H1 (cell line): ENCODE results near the gene AHCY.

Source experiments
- BACH1 ChIP-seq: IDR thresholded peaks from 2 replicates; pipeline ENCODE4 v1.6.1; 2012; ENCODE audit warnings: low read length, improper control_type of control experiment
- CTBP2 ChIP-seq: IDR thresholded peaks from 2 replicates; pipeline ENCODE4 v1.7.0; 2011; ENCODE audit warnings: borderline replicate concordance, mild to moderate bottlenecking, moderate library complexity, mixed read lengths, low read length; ENCODE audit not compliant: insufficient read depth, insufficient read length
- EP300 ChIP-seq, 2 experiments: IDR thresholded peaks; 1 replicate in 1 of 2; 2 replicates in 1 of 2; pipeline ENCODE4 v1.6.1; 2011 to 2012; ENCODE audit warnings: low read depth in 2 of 2, low read length in 2 of 2, mild to moderate bottlenecking in 2 of 2, borderline replicate concordance in 1 of 2, inconsistent platforms in 1 of 2, moderate library complexity in 1 of 2
- FOSL1 ChIP-seq: IDR thresholded peaks from 2 replicates; pipeline ENCODE4 v1.6.1; 2011; ENCODE audit warnings: mild to moderate bottlenecking, low read depth, low read length, moderate library complexity; ENCODE audit not compliant: insufficient read depth
- POLR2A ChIP-seq, 2 experiments: IDR thresholded peaks; 1 replicate in 1 of 2; 2 replicates in 1 of 2; pipeline ENCODE4 v1.6.1; 2011; ENCODE audit warnings: low read depth in 2 of 2, low read length in 2 of 2, mild to moderate bottlenecking in 2 of 2; ENCODE audit errors: control extremely low read depth in 1 of 2
- POU5F1 ChIP-seq: IDR thresholded peaks from 2 replicates; pipeline ENCODE4 v1.6.1; 2011; ENCODE audit warnings: low read depth, mild to moderate bottlenecking, low read length, moderate library complexity
- RFX5 ChIP-seq: IDR thresholded peaks from 2 replicates; pipeline ENCODE4 v1.6.1; 2011; ENCODE audit warnings: low read depth, low read length, improper control_type of control experiment, borderline replicate concordance
- SIX5 ChIP-seq: IDR thresholded peaks from 2 replicates; pipeline ENCODE4 v1.6.1; 2011; ENCODE audit warnings: mild to moderate bottlenecking, low read depth, low read length
- TF ChIP-seq, protein P1 (sequence below), 3 experiments: IDR thresholded peaks; 1 replicate in 2 of 3; 2 replicates in 1 of 3; pipeline versions ENCODE4 v1.5.1 to v1.6.1; 2011; ENCODE audit warnings: low read length in 3 of 3, mild to moderate bottlenecking in 3 of 3, inconsistent platforms in 2 of 3, low read depth in 1 of 3, moderate library complexity in 1 of 3; ENCODE audit not compliant: insufficient read depth in 1 of 3; ENCODE audit errors: control extremely low read depth in 1 of 3

GRCh38 chr20:34271956-34272355 is 31.2 kb downstream of the AHCY start:
- TF ChIP-seq RFX5 (no peak), FOSL1 (no peak), POLR2A (IDR thresholded peaks at IDR 0.05; ENCODE audit: control extremely low read depth in 1 of 2, low read depth in 2 of 2, low read length in 2 of 2) (no peak), EP300 (IDR thresholded peaks at IDR 0.05; ENCODE audit: borderline replicate concordance in 1 of 2, low read depth in 2 of 2, low read length in 2 of 2) (no peak), POU5F1 (no peak), BACH1 (no peak), SIX5 (no peak), CTBP2 (no peak)
- TF ChIP-seq, protein P1, sequence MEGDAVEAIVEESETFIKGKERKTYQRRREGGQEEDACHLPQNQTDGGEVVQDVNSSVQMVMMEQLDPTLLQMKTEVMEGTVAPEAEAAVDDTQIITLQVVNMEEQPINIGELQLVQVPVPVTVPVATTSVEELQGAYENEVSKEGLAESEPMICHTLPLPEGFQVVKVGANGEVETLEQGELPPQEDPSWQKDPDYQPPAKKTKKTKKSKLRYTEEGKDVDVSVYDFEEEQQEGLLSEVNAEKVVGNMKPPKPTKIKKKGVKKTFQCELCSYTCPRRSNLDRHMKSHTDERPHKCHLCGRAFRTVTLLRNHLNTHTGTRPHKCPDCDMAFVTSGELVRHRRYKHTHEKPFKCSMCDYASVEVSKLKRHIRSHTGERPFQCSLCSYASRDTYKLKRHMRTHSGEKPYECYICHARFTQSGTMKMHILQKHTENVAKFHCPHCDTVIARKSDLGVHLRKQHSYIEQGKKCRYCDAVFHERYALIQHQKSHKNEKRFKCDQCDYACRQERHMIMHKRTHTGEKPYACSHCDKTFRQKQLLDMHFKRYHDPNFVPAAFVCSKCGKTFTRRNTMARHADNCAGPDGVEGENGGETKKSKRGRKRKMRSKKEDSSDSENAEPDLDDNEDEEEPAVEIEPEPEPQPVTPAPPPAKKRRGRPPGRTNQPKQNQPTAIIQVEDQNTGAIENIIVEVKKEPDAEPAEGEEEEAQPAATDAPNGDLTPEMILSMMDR (IDR thresholded peaks at IDR 0.05; ENCODE audit: control extremely low read depth in 1 of 3, insufficient read depth in 1 of 3, low read depth in 1 of 3, low read length in 3 of 3) = no peak
